ENCODE results near the gene ARMC9.
"Not testable (repeated sequence)": the region's sequence is repeated elsewhere in the genome, so short reads cannot be mapped to it uniquely, and the experiment has no call there.

The ARMC9 gene

GRCh38 chr2:231404183-231404578 is 205.8 kb downstream of the ARMC9 start:
- not testable (repeated sequence) for H3K4me3 ChIP-seq (ENCODE audit: low read length); H3K27ac ChIP-seq (ENCODE audit: low read length); DNase-seq (ENCODE audit: low read depth, low spot score); H3K36me3 ChIP-seq (ENCODE audit: control insufficient read depth, insufficient read depth, low read length); H3K9me3 ChIP-seq (ENCODE audit: control insufficient read depth, insufficient read depth, low read length); H3K4me1 ChIP-seq (ENCODE audit: control insufficient read depth, insufficient read depth, low read length); H3K27me3 ChIP-seq (ENCODE audit: control insufficient read depth, insufficient read depth, low read length)
- WGBS (ENCODE audit: insufficient coverage, insufficient read length): no CpG with 5 or more reads among the region's 16 CpGs

- WGBS (ENCODE audit: insufficient coverage, insufficient read length): no CpG with 5 or more reads among the region's 16 CpGs
- H3K27ac ChIP-seq (ENCODE audit: low read length); H3K4me3 ChIP-seq (ENCODE audit: low read length); H3K27me3 ChIP-seq (ENCODE audit: control insufficient read depth, insufficient read depth, low read length); H3K9me3 ChIP-seq (ENCODE audit: control insufficient read depth, insufficient read depth, low read length); H3K36me3 ChIP-seq (ENCODE audit: control insufficient read depth, insufficient read depth, low read length); DNase-seq (ENCODE audit: low read depth, low spot score); H3K4me1 ChIP-seq (ENCODE audit: control insufficient read depth, insufficient read depth, low read length): not testable (repeated sequence)
These were observed 207.4 kb downstream of the ARMC9 start for GRCh38 chr2:231405601-231406367.

GRCh38 chr2:231407686-231408085 is 209.3 kb downstream of the ARMC9 start:
- no CpG with 5 or more reads among the region's 5 CpGs for WGBS (ENCODE audit: insufficient coverage, insufficient read length)
- not testable (repeated sequence) for H3K9me3 ChIP-seq (ENCODE audit: control insufficient read depth, insufficient read depth, low read length); H3K27me3 ChIP-seq (ENCODE audit: control insufficient read depth, insufficient read depth, low read length); H3K4me1 ChIP-seq (ENCODE audit: control insufficient read depth, insufficient read depth, low read length); H3K36me3 ChIP-seq (ENCODE audit: control insufficient read depth, insufficient read depth, low read length); DNase-seq (ENCODE audit: low read depth, low spot score); H3K27ac ChIP-seq (ENCODE audit: low read length); H3K4me3 ChIP-seq (ENCODE audit: low read length)

GRCh38 chr2:231408304-231408703 is 209.9 kb downstream of the ARMC9 start:
- H3K4me1 ChIP-seq (ENCODE audit: control insufficient read depth, insufficient read depth, low read length); H3K4me3 ChIP-seq (ENCODE audit: low read length); H3K27me3 ChIP-seq (ENCODE audit: control insufficient read depth, insufficient read depth, low read length); H3K9me3 ChIP-seq (ENCODE audit: control insufficient read depth, insufficient read depth, low read length); DNase-seq (ENCODE audit: low read depth, low spot score); H3K36me3 ChIP-seq (ENCODE audit: control insufficient read depth, insufficient read depth, low read length); H3K27ac ChIP-seq (ENCODE audit: low read length): not testable (repeated sequence)
- no CpG with 5 or more reads among the region's 9 CpGs for WGBS (ENCODE audit: insufficient coverage, insufficient read length)

DNA sequence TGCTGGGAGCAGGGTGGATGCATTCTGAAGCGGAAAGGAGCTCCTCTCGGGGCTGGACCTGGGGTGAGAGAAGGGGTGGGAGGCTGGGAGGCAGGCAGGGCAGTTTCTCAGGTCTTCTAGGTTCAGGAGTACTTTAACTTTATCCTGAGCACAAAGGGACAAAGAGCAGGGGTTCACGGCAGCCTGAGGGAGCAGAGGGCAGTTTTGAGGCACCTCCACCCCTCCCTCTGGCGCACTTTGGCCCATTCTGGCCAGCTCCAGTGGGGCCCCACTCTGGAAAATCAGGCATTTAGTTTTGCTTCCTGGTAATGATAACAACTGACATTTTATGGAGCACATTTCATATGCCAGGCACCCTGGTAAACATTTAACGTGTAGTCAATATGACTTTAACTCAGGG is 211.3 kb downstream of the ARMC9 start:
- Histone ChIP-seq H3K4me1 (ENCODE audit: control insufficient read depth, insufficient read depth, low read length) (peaks cover 7% of the 10 kb centered on the region), H3K27me3 (ENCODE audit: control insufficient read depth, insufficient read depth, low read length) (no peaks in the 10 kb centered on the region), H3K27ac (ENCODE audit: low read length) (no peak overlapping the region), H3K36me3 (ENCODE audit: control insufficient read depth, insufficient read depth, low read length) (no peaks in the 10 kb centered on the region), H3K9me3 (ENCODE audit: control insufficient read depth, insufficient read depth, low read length) (no peaks in the 10 kb centered on the region), H3K4me3 (ENCODE audit: low read length) (no peak overlapping the region)
- no peak for DNase-seq (ENCODE audit: low read depth, low spot score)
- no CpG with 5 or more reads among the region's 5 CpGs for WGBS (ENCODE audit: insufficient coverage, insufficient read length)

- Histone ChIP-seq H3K36me3 (ENCODE audit: control insufficient read depth, insufficient read depth, low read length) (no peaks in the 10 kb centered on the region), H3K4me3 (ENCODE audit: low read length) (no peak overlapping the region), H3K4me1 (ENCODE audit: control insufficient read depth, insufficient read depth, low read length) (peaks cover 7% of the 10 kb centered on the region), H3K9me3 (ENCODE audit: control insufficient read depth, insufficient read depth, low read length) (no peaks in the 10 kb centered on the region), H3K27ac (ENCODE audit: low read length) (no peak overlapping the region), H3K27me3 (ENCODE audit: control insufficient read depth, insufficient read depth, low read length) (no peaks in the 10 kb centered on the region)
- WGBS (ENCODE audit: insufficient coverage, insufficient read length): no CpG with 5 or more reads among the region's 6 CpGs
- peak; percentile 83 for DNase-seq (ENCODE audit: low read depth, low spot score)
These were observed 212.0 kb downstream of the ARMC9 start for GRCh38 chr2:231410293-231411004.

DNA sequence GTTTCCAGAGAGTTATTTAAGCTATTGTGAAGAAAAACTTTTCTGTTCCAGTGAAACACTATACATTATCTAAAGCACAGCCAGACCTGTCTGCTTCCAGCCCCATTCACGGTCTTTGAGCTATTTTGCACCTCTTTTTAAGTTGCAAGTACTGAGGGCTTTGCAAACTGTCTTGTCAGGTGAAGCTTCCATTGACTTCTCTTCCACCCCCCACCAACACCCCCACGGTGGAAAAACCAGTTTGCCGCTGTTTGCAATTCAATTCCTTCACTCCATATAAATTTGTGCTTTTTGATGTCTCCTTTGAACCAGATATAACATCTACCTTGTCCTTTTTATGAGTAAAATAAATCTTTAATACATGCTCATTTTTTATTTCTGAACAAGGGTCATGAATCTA is 212.8 kb downstream of the ARMC9 start:
- H3K36me3 ChIP-seq (ENCODE audit: control insufficient read depth, insufficient read depth, low read length): no peaks in the 10 kb centered on the region
- DNase-seq (ENCODE audit: low read depth, low spot score): no peak
- H3K4me3 ChIP-seq (ENCODE audit: low read length): no peak overlapping the region
- WGBS (ENCODE audit: insufficient coverage, insufficient read length): no CpG with 5 or more reads among the region's 3 CpGs
- no peaks in the 10 kb centered on the region for H3K27me3 ChIP-seq (ENCODE audit: control insufficient read depth, insufficient read depth, low read length)
- no peaks in the 10 kb centered on the region for H3K9me3 ChIP-seq (ENCODE audit: control insufficient read depth, insufficient read depth, low read length)
- H3K4me1 ChIP-seq (ENCODE audit: control insufficient read depth, insufficient read depth, low read length): peaks cover 7% of the 10 kb centered on the region
- H3K27ac ChIP-seq (ENCODE audit: low read length): no peak overlapping the region

DNA sequence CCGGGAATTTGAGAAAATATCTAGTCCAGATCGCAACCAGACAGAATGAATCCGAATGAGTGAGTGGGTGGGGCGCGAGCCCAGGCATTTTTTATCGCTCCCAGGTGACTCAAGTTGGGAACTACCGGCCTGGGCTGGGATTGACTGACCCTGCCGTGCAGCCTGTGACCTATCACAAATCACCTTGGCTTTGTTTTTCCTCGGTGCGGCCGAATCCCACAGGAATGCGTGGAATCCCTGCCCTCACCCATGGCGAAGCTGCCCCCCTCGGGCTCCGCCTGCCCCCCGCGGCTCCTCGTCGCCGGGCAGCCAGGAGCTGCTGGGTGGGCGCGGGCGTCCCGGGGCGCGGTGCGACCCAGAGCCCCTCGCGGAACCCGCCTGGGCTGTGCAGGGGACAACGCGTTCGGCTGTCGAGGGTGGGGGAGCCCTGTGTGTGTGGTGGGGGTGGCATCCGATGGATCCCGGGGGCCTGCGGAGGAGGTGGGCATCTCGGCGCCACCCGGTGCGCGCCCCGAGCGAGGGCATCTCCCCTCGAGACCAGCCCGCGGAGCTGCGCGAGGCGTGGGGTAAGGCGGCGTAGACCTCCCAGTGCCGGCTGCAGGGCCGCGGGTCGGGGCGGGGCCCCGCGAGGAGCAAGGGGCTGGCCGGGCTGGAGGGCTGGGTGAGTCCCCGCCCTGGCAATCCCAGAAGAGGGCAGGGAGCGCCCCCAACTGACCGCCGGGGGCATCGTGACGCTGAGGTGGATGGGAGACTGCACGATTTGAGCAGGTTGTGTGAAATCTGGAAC is 213.6 kb downstream of the ARMC9 start:
- Histone ChIP-seq H3K27me3 (ENCODE audit: control insufficient read depth, insufficient read depth, low read length) (no peaks in the 10 kb centered on the region), H3K4me1 (ENCODE audit: control insufficient read depth, insufficient read depth, low read length) (peaks cover 7% of the 10 kb centered on the region), H3K36me3 (ENCODE audit: control insufficient read depth, insufficient read depth, low read length) (no peaks in the 10 kb centered on the region), H3K4me3 (ENCODE audit: low read length) (peak overlapping the region; percentile 61; the same call in 1 of the 2 replicates), H3K27ac (ENCODE audit: low read length) (no peak overlapping the region), H3K9me3 (ENCODE audit: control insufficient read depth, insufficient read depth, low read length) (no peaks in the 10 kb centered on the region)
- no CpG with 5 or more reads among the region's 67 CpGs for WGBS (ENCODE audit: insufficient coverage, insufficient read length)
- no peak for DNase-seq (ENCODE audit: low read depth, low spot score)

DNA sequence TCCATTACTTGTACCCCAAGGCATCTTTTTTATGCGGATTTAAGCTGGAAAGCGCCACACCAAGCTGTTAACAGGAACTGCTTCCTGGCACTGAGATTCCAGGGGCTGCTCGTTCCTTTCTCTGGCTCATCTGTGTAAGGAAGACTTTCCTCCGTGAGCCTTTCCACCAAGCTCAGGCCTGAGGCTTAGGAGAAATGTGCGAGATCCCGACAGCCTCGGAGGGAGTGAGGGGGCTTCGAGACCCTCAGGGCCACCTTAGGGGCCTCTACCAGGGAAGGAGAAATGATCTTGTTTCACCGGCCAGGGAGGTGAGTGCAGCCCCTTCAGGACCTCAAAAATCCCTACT is 214.2 kb downstream of the ARMC9 start:
- H3K4me3 ChIP-seq (ENCODE audit: low read length): no peak overlapping the region
- no peak overlapping the region for H3K27ac ChIP-seq (ENCODE audit: low read length)

DNA sequence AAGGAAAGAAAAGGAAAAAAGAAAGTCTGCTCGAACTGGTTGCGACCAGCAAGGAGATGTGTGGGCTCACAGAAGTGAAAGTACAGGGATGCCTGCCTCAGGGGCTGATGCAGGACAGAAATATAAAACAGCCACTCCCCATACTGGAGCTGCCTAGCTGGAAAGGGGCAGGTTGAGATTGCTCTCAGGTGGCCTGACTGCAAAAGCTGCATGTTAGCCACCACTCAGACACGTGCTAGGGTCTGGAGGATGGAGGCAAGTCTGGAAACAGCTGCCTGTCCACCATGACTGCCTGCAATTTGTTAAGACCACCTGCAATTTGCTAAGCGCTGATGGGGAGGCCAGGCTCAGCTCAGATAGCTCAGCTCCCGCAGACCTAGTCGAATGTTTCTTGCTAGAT is 215.0 kb downstream of the ARMC9 start:
- Histone ChIP-seq H3K9me3 (ENCODE audit: control insufficient read depth, insufficient read depth, low read length) (no peaks in the 10 kb centered on the region), H3K27ac (ENCODE audit: low read length) (no peak overlapping the region), H3K36me3 (ENCODE audit: control insufficient read depth, insufficient read depth, low read length) (no peaks in the 10 kb centered on the region), H3K4me3 (ENCODE audit: low read length) (no peak overlapping the region), H3K27me3 (ENCODE audit: control insufficient read depth, insufficient read depth, low read length) (no peaks in the 10 kb centered on the region), H3K4me1 (ENCODE audit: control insufficient read depth, insufficient read depth, low read length) (peaks cover 7% of the 10 kb centered on the region)
- no peak for DNase-seq (ENCODE audit: low read depth, low spot score)
- no CpG with 5 or more reads among the region's 6 CpGs for WGBS (ENCODE audit: insufficient coverage, insufficient read length)

More for the DNA sequence above, 214.2 kb downstream of the ARMC9 start:
- WGBS (ENCODE audit: insufficient coverage, insufficient read length): no CpG with 5 or more reads among the region's 9 CpGs
- Histone ChIP-seq H3K27me3 (ENCODE audit: control insufficient read depth, insufficient read depth, low read length) (no peaks in the 10 kb centered on the region), H3K9me3 (ENCODE audit: control insufficient read depth, insufficient read depth, low read length) (no peaks in the 10 kb centered on the region), H3K36me3 (ENCODE audit: control insufficient read depth, insufficient read depth, low read length) (no peaks in the 10 kb centered on the region), H3K4me1 (ENCODE audit: control insufficient read depth, insufficient read depth, low read length) (peaks cover 7% of the 10 kb centered on the region)
- DNase-seq (ENCODE audit: low read depth, low spot score): no peak
